Upper lobe of left lung (tissue), 6 donors: ENCODE results near the gene TFB2M. TPM values are rescaled to one million over a fixed set of nuclear protein-coding genes. Genes with fewer than 3 reads are reported as not detected.

Source experiments
- ATAC-seq, 2 donors: fragments of 200-7000 bp; cut with Tn5 transposase; one replicate each; pipeline ENCODE4 v1.9.1; 2022; ENCODE audit warnings: mild to moderate bottlenecking in 2 of 2, moderate library complexity in 2 of 2; ENCODE audit not compliant: low FRiP score in 2 of 2
- DNase-seq, 2 donors: peaks; one replicate each; pipeline ENCODE4 v3.0.0-alpha.2; 2019 to 2020
- H3K27ac ChIP-seq, 4 donors: fragments of 200-600 bp; sonication (generic); one replicate each; pipeline ENCODE4 v1.5.1; 2016 to 2019
- H3K27me3 ChIP-seq, 4 donors: fragments of 200-600 bp; sonication (generic); one replicate each; pipeline ENCODE4 v1.5.1; 2017 to 2019
- H3K36me3 ChIP-seq, 4 donors: fragments of 200-600 bp; sonication (generic); one replicate each; pipeline ENCODE4 v1.5.1; 2016 to 2019
- H3K4me1 ChIP-seq, 4 donors: fragments of 200-600 bp; sonication (generic); one replicate each; pipeline ENCODE4 v1.5.1; 2018 to 2019
- H3K4me3 ChIP-seq, 4 donors: fragments of 200-600 bp; sonication (generic); one replicate each; pipeline ENCODE4 v1.5.1; 2017 to 2019; ENCODE audit warnings: mild to moderate bottlenecking in 2 of 4, moderate library complexity in 1 of 4
- H3K9me3 ChIP-seq, 4 donors: fragments of 200-600 bp; sonication (generic); one replicate each; pipeline ENCODE4 v1.5.1; 2018 to 2019
- EP300 ChIP-seq, 4 donors: sonication (generic); formaldehyde crosslinking; IDR thresholded peaks; one replicate each; pipeline ENCODE4 v1.5.1; 2017; ENCODE audit warnings: antibody characterized with exemption in 4 of 4, control low read depth in 2 of 4
- POLR2A ChIP-seq, 4 donors: fragments of 450-650 bp; IDR thresholded peaks; one replicate each; pipeline ENCODE4 v1.5.1; 2016 to 2017; ENCODE audit warnings: antibody characterized with exemption in 4 of 4, mild to moderate bottlenecking in 2 of 4
- POLR2AphosphoS5 ChIP-seq, 2 donors: sonication (generic); formaldehyde crosslinking; IDR thresholded peaks; one replicate each; pipeline ENCODE4 v1.5.1; 2017; ENCODE audit warnings: antibody characterized with exemption in 2 of 2
- WGBS, 2 donors: methylation state at CpG; one replicate each; pipeline ENCODE4 v1.1.5; 2017 to 2018; 5-methylcytosine and 5-hydroxymethylcytosine counted together
- total RNA-seq, 6 donors: library from RNA; depleted of rRNA in 4 of 6; stranded (reverse); fragments of >200 nt in 4 of 6; gene quantifications; one replicate each; pipeline versions ENCODE4 v1.1.0 to v1.2.1, GENCODE V29; 2016 to 2021
- TF ChIP-seq, protein P1 (sequence below), 6 experiments: fragments of 450-650 bp in 4 of 6; fragments of 200-600 bp in 2 of 6; sonication (generic) in 2 of 6; IDR thresholded peaks; one replicate each; pipeline ENCODE4 v1.5.1; 2016 to 2019; ENCODE audit warnings: antibody characterized with exemption in 6 of 6
- donor health status: DM: no; HTN: no; CAD: no; lungs with moderate emphysema.
- donor health status: DM: no; HTN: yes; CAD: no; lungs with severe emphysema.

TFB2M gene
- total RNA-seq, 6 donors from 2014 or later, result 2.0 to 12.0 (median 9.7) TPM

DNA sequence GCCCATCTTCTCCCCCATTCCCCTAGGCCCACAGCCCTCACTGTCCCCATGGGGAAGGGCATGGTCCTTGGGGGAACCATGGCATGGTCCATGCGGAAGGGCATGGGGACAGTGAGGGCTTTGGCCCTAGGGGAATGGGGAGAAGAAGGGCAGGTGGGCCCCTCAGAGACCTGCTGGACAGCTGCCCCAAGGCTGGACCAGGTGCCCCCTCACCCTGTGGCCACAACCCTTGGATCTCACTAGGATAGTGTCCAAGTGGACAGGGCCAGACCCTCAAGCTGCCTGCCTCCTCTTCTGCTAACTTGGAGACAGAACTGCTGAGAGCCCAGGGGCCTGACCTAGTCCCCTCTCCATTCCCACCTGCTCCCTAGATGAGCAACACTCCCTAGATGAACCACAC lies 46.5 kb downstream of the TFB2M start:
- TF ChIP-seq POLR2AphosphoS5 (IDR thresholded peaks at IDR 0.05) (no peak), EP300 (IDR thresholded peaks at IDR 0.05) (no peak), POLR2A (IDR thresholded peaks at IDR 0.05) (no peak)
- TF ChIP-seq, protein P1, sequence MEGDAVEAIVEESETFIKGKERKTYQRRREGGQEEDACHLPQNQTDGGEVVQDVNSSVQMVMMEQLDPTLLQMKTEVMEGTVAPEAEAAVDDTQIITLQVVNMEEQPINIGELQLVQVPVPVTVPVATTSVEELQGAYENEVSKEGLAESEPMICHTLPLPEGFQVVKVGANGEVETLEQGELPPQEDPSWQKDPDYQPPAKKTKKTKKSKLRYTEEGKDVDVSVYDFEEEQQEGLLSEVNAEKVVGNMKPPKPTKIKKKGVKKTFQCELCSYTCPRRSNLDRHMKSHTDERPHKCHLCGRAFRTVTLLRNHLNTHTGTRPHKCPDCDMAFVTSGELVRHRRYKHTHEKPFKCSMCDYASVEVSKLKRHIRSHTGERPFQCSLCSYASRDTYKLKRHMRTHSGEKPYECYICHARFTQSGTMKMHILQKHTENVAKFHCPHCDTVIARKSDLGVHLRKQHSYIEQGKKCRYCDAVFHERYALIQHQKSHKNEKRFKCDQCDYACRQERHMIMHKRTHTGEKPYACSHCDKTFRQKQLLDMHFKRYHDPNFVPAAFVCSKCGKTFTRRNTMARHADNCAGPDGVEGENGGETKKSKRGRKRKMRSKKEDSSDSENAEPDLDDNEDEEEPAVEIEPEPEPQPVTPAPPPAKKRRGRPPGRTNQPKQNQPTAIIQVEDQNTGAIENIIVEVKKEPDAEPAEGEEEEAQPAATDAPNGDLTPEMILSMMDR (IDR thresholded peaks at IDR 0.05), result no peak
- H3K27me3 ChIP-seq, result no peaks in the 10 kb centered on the region
- H3K27ac ChIP-seq, result no peak overlapping the region
- H3K9me3 ChIP-seq, result peaks cover 17 to 33% (median 29%) of the 10 kb centered on the region in 4 donors
- H3K4me3 ChIP-seq, result no peak overlapping the region
- no peaks in the 10 kb centered on the region for H3K4me1 ChIP-seq
- ATAC-seq, result no peak
- DNase-seq, result no peak
- 100% methylated on average over 1 of the region's 1 CpG; no CpG with 5 or more reads in 1 of the 2 donors for WGBS, 2 donors
- no peaks in the 10 kb centered on the region for H3K36me3 ChIP-seq

DNA sequence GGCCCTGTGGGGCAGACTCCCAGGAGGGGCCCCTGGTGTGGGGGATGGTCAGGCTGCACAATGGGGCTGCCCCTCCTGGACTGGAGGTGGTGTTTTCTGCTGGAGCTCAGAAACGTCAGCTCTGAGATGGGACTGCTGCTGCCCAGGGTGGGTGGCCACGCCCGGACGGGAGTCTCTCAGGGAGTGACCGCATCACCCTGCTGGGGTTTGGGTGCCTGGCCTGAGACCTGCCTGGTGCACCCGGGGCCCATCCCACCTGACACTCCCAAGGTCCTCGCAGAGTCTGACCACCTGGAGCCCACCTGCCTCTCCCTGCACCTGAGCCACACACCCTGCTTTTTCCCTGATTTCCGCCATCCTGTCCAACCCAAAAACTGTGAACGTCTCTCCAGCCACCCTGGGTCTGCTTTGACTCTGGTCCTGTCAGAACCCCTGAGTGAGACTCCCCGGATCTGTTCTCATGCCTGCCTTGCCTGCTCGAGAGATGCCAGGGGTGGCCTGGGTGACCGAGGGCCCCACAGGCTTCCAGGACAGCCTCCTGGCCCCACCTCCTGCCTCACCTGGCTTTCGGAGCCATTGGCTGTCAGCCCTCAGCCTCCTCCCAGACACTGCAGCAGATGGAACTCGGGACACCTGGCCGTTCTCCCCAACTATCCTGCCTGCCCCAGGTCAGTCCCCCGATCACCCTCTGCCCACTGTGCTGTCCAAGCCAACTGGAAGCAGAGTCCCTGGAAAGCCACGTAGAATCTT lies 47.4 kb downstream of the TFB2M start:
- Histone ChIP-seq H3K4me3 (no peak overlapping the region), H3K27me3 (no peaks in the 10 kb centered on the region), H3K27ac (no peak overlapping the region), H3K36me3 (no peaks in the 10 kb centered on the region), H3K9me3 (peaks cover 17 to 42% (median 34%) of the 10 kb centered on the region in 4 donors), H3K4me1 (no peaks in the 10 kb centered on the region)
- TF ChIP-seq EP300 (IDR thresholded peaks at IDR 0.05) (no peak), POLR2A (IDR thresholded peaks at IDR 0.05) (no peak), POLR2AphosphoS5 (IDR thresholded peaks at IDR 0.05) (no peak)
- TF ChIP-seq, protein P1 (IDR thresholded peaks at IDR 0.05), result no peak
- ATAC-seq (peak; percentile 20 to 24), DNase-seq (peak in 1 of 2 donors; percentile 60)
- WGBS, 2 donors, result 89 to 94% methylated on average over 13 to 17 of the region's 17 CpGs

DNA sequence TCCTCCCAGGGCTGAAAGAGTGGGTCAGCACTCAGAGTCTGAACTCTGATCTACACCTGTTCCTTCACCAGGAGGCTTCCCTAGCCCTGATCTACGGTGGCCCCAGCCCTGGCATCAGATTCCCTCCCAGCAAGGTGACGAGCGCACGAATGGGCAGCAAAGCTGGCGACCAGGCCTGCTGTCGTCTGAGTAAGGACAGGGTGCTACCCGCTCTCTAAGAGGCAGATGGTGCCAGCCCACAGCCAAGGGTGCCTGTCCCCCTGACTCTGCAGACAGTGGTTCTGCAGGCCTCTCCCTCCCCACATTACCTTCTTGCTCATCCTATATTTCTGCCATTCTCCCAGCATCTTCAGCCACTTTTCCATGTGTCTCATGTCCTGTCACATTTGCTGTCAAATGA lies 48.7 kb downstream of the TFB2M start:
- H3K9me3 ChIP-seq, result peaks cover 17 to 42% (median 34%) of the 10 kb centered on the region in 4 donors
- 60 to 77% methylated on average over 5 to 7 of the region's 7 CpGs for WGBS, 2 donors
- no peak for TF ChIP-seq POLR2AphosphoS5 (IDR thresholded peaks at IDR 0.05)
- no peak for TF ChIP-seq EP300 (IDR thresholded peaks at IDR 0.05)
- TF ChIP-seq, protein P1 (IDR thresholded peaks at IDR 0.05), result no peak
- no peak for TF ChIP-seq POLR2A (IDR thresholded peaks at IDR 0.05)
- H3K27ac ChIP-seq, result no peak overlapping the region
- no peaks in the 10 kb centered on the region for H3K36me3 ChIP-seq
- H3K27me3 ChIP-seq, result no peaks in the 10 kb centered on the region
- no peak for DNase-seq
- no peak overlapping the region for H3K4me3 ChIP-seq
- ATAC-seq, result no peak
- H3K4me1 ChIP-seq, result no peaks in the 10 kb centered on the region

DNA sequence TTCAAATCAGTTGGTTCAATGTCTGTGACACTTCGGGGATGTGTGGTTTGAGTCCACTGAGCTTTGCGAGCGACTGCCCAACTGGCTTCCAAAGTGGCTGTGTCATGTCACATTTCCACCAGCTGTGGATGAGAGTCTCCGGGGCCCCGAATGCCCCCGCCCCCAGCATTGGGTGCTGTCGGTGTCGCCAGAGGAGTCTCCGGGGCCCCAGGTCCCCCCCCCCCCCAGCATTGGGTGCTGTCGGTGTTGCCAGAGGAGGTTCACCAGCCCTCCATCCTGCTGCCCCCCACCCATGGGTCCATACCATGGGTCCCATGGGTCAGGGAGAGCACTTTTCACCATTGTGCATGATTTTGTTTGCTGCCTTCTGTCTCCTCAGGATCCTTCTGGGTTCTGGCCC lies 49.9 kb downstream of the TFB2M start:
- WGBS, 2 donors, result 87 to 90% methylated on average over 8 to 10 of the region's 10 CpGs
- no peaks in the 10 kb centered on the region for H3K27me3 ChIP-seq
- DNase-seq, result peak in 1 of 2 donors; percentile 40
- no peak overlapping the region for H3K27ac ChIP-seq
- H3K9me3 ChIP-seq, result peaks cover 17 to 42% (median 34%) of the 10 kb centered on the region in 4 donors
- no peak overlapping the region for H3K4me3 ChIP-seq
- H3K36me3 ChIP-seq, result no peaks in the 10 kb centered on the region
- TF ChIP-seq POLR2AphosphoS5 (IDR thresholded peaks at IDR 0.05) (no peak), EP300 (IDR thresholded peaks at IDR 0.05) (no peak), POLR2A (IDR thresholded peaks at IDR 0.05) (no peak)
- TF ChIP-seq, protein P1 (IDR thresholded peaks at IDR 0.05), result no peak
- no peaks in the 10 kb centered on the region for H3K4me1 ChIP-seq
- no peak for ATAC-seq
